Activated T-helper 17 cell treated with anti-CD3 and anti-CD28 coated beads, Interleukin-2, amount 50 U/mL, for 72 hours (primary cell): ENCODE results near the gene LIMCH1. TPM values are rescaled to one million over a fixed set of nuclear protein-coding genes. Genes with fewer than 3 reads are reported as not detected.

ENCODE experiments used
- ATAC-seq: fragments of 150-1000 bp; cut with Tn5 transposase; replicated peaks from 2 replicates; pipeline ENCODE4 v1.10.0; 2021; ENCODE audit warnings: mild to moderate bottlenecking, moderate library complexity
- H3K27ac Mint-ChIP-seq: one replicate; pipeline ENCODE4 v1.8.0; 2022; ENCODE audit warnings: mixed read lengths
- H3K27me3 Mint-ChIP-seq: one replicate; pipeline ENCODE4 v1.8.0; 2022; ENCODE audit warnings: mixed read lengths
- H3K36me3 Mint-ChIP-seq: one replicate; pipeline ENCODE4 v1.8.0; 2022; ENCODE audit warnings: low read depth, mild to moderate bottlenecking, mixed read lengths
- H3K4me1 Mint-ChIP-seq: one replicate; pipeline ENCODE4 v1.8.0; 2022; ENCODE audit warnings: mixed read lengths
- H3K4me3 Mint-ChIP-seq: one replicate; pipeline ENCODE4 v1.8.0; 2022; ENCODE audit warnings: mild to moderate bottlenecking, mixed read lengths
- H3K9me3 Mint-ChIP-seq: one replicate; pipeline ENCODE4 v1.8.0; 2022; ENCODE audit warnings: mixed read lengths
- total RNA-seq, 2 donors: library from RNA; stranded (reverse); gene quantifications; one replicate each; pipeline ENCODE4 v1.2.3, GENCODE V29; 2022

Gene LIMCH1
- total RNA-seq, 2 donors from 2014 or later, result not detected

GRCh38 chr4:41661442-41662076 is 123.6 kb downstream of the LIMCH1 start:
- ATAC-seq, result no peak
- no peaks in the 10 kb centered on the region for H3K4me1 Mint-ChIP-seq
- peaks cover 6% of the 10 kb centered on the region for H3K27me3 Mint-ChIP-seq
- H3K9me3 Mint-ChIP-seq, result no peaks in the 10 kb centered on the region
- H3K4me3 Mint-ChIP-seq, result no peak overlapping the region
- H3K27ac Mint-ChIP-seq, result no peak overlapping the region
- no peaks in the 10 kb centered on the region for H3K36me3 Mint-ChIP-seq

- H3K27ac Mint-ChIP-seq, result no peak overlapping the region
- H3K4me1 Mint-ChIP-seq, result no peaks in the 10 kb centered on the region
- ATAC-seq, result no peak
- H3K27me3 Mint-ChIP-seq, result peaks cover 6% of the 10 kb centered on the region
- no peaks in the 10 kb centered on the region for H3K36me3 Mint-ChIP-seq
- H3K9me3 Mint-ChIP-seq, result no peaks in the 10 kb centered on the region
- H3K4me3 Mint-ChIP-seq, result no peak overlapping the region
Observed at GRCh38 chr4:41665636-41666207, 127.8 kb downstream of the LIMCH1 start.

- no peaks in the 10 kb centered on the region for H3K9me3 Mint-ChIP-seq
- H3K4me3 Mint-ChIP-seq, result no peak overlapping the region
- H3K36me3 Mint-ChIP-seq, result no peaks in the 10 kb centered on the region
- H3K27me3 Mint-ChIP-seq, result peaks cover 3% of the 10 kb centered on the region
- ATAC-seq, result no peak
- H3K4me1 Mint-ChIP-seq, result no peaks in the 10 kb centered on the region
- H3K27ac Mint-ChIP-seq, result no peak overlapping the region
Observed at GRCh38 chr4:41668024-41668423, 130.1 kb downstream of the LIMCH1 start.

GRCh38 chr4:41670530-41670929 is 132.6 kb downstream of the LIMCH1 start:
- no peaks in the 10 kb centered on the region for H3K36me3 Mint-ChIP-seq
- H3K4me1 Mint-ChIP-seq, result no peaks in the 10 kb centered on the region
- H3K4me3 Mint-ChIP-seq, result no peak overlapping the region
- H3K27ac Mint-ChIP-seq, result no peak overlapping the region
- peaks cover 2% of the 10 kb centered on the region for H3K27me3 Mint-ChIP-seq
- no peak for ATAC-seq
- H3K9me3 Mint-ChIP-seq, result no peaks in the 10 kb centered on the region

- Mint-ChIP-seq H3K27me3 (no peaks in the 10 kb centered on the region), H3K36me3 (no peaks in the 10 kb centered on the region), H3K4me3 (no peak overlapping the region), H3K9me3 (no peaks in the 10 kb centered on the region), H3K27ac (no peak overlapping the region), H3K4me1 (no peaks in the 10 kb centered on the region)
- ATAC-seq, result no peak
Observed at GRCh38 chr4:41670982-41671381, 133.0 kb downstream of the LIMCH1 start.

- ATAC-seq, result no peak
Observed at GRCh38 chr4:41678086-41678816, 140.3 kb downstream of the LIMCH1 start.

GRCh38 chr4:41678951-41679350 is 141.0 kb downstream of the LIMCH1 start:
- H3K27ac Mint-ChIP-seq, result no peak overlapping the region
- no peaks in the 10 kb centered on the region for H3K4me1 Mint-ChIP-seq
- no peaks in the 10 kb centered on the region for H3K9me3 Mint-ChIP-seq
- H3K36me3 Mint-ChIP-seq, result no peaks in the 10 kb centered on the region
- no peak overlapping the region for H3K4me3 Mint-ChIP-seq
- H3K27me3 Mint-ChIP-seq, result no peaks in the 10 kb centered on the region
- ATAC-seq, result no peak

More at GRCh38 chr4:41678086-41678816, 140.3 kb downstream of the LIMCH1 start:
- H3K27ac Mint-ChIP-seq, result no peak overlapping the region
- H3K36me3 Mint-ChIP-seq, result no peaks in the 10 kb centered on the region
- no peaks in the 10 kb centered on the region for H3K27me3 Mint-ChIP-seq
- no peaks in the 10 kb centered on the region for H3K9me3 Mint-ChIP-seq
- H3K4me1 Mint-ChIP-seq, result no peaks in the 10 kb centered on the region
- H3K4me3 Mint-ChIP-seq, result no peak overlapping the region

- Mint-ChIP-seq H3K9me3 (no peaks in the 10 kb centered on the region), H3K4me1 (no peaks in the 10 kb centered on the region), H3K27ac (no peak overlapping the region), H3K27me3 (no peaks in the 10 kb centered on the region), H3K36me3 (no peaks in the 10 kb centered on the region), H3K4me3 (no peak overlapping the region)
- ATAC-seq, result no peak
Observed at GRCh38 chr4:41679991-41680390, 142.0 kb downstream of the LIMCH1 start.

GRCh38 chr4:41681054-41681453 is 143.1 kb downstream of the LIMCH1 start:
- H3K4me1 Mint-ChIP-seq, result no peaks in the 10 kb centered on the region
- peaks cover 3% of the 10 kb centered on the region for H3K27me3 Mint-ChIP-seq
- no peaks in the 10 kb centered on the region for H3K9me3 Mint-ChIP-seq
- no peak for ATAC-seq
- no peaks in the 10 kb centered on the region for H3K36me3 Mint-ChIP-seq
- no peak overlapping the region for H3K4me3 Mint-ChIP-seq
- no peak overlapping the region for H3K27ac Mint-ChIP-seq

- no peak overlapping the region for H3K4me3 Mint-ChIP-seq
Observed at GRCh38 chr4:41683326-41683725, 145.4 kb downstream of the LIMCH1 start.

GRCh38 chr4:41686893-41687292 is 148.9 kb downstream of the LIMCH1 start:
- ATAC-seq, result no peak

More at GRCh38 chr4:41683326-41683725, 145.4 kb downstream of the LIMCH1 start:
- H3K4me1 Mint-ChIP-seq, result no peaks in the 10 kb centered on the region
- no peak overlapping the region for H3K27ac Mint-ChIP-seq
- H3K27me3 Mint-ChIP-seq, result peaks cover 3% of the 10 kb centered on the region
- no peaks in the 10 kb centered on the region for H3K36me3 Mint-ChIP-seq
- no peaks in the 10 kb centered on the region for H3K9me3 Mint-ChIP-seq
- no peak for ATAC-seq

GRCh38 chr4:41687971-41688370 is 150.0 kb downstream of the LIMCH1 start:
- no peaks in the 10 kb centered on the region for H3K36me3 Mint-ChIP-seq
- H3K27me3 Mint-ChIP-seq, result peaks cover 9% of the 10 kb centered on the region
- no peaks in the 10 kb centered on the region for H3K4me1 Mint-ChIP-seq
- H3K27ac Mint-ChIP-seq, result no peak overlapping the region
- no peaks in the 10 kb centered on the region for H3K9me3 Mint-ChIP-seq
- ATAC-seq, result no peak
- no peak overlapping the region for H3K4me3 Mint-ChIP-seq

More at GRCh38 chr4:41686893-41687292, 148.9 kb downstream of the LIMCH1 start:
- no peaks in the 10 kb centered on the region for H3K36me3 Mint-ChIP-seq
- H3K27me3 Mint-ChIP-seq, result peaks cover 7% of the 10 kb centered on the region
- H3K4me1 Mint-ChIP-seq, result no peaks in the 10 kb centered on the region
- no peak overlapping the region for H3K27ac Mint-ChIP-seq
- H3K9me3 Mint-ChIP-seq, result no peaks in the 10 kb centered on the region
- H3K4me3 Mint-ChIP-seq, result no peak overlapping the region

- ATAC-seq, result peak; percentile 35
- no peaks in the 10 kb centered on the region for H3K36me3 Mint-ChIP-seq
- H3K4me3 Mint-ChIP-seq, result no peak overlapping the region
- peaks cover 10% of the 10 kb centered on the region for H3K27me3 Mint-ChIP-seq
- H3K27ac Mint-ChIP-seq, result no peak overlapping the region
- no peaks in the 10 kb centered on the region for H3K4me1 Mint-ChIP-seq
- H3K9me3 Mint-ChIP-seq, result no peaks in the 10 kb centered on the region
Observed at GRCh38 chr4:41692717-41693345, 154.9 kb downstream of the LIMCH1 start.

- H3K36me3 Mint-ChIP-seq, result no peaks in the 10 kb centered on the region
- ATAC-seq, result no peak
- H3K4me3 Mint-ChIP-seq, result no peak overlapping the region
- no peaks in the 10 kb centered on the region for H3K9me3 Mint-ChIP-seq
- H3K27ac Mint-ChIP-seq, result no peak overlapping the region
- peaks cover 16% of the 10 kb centered on the region for H3K27me3 Mint-ChIP-seq
- no peaks in the 10 kb centered on the region for H3K4me1 Mint-ChIP-seq
Observed at GRCh38 chr4:41693629-41694028, 155.7 kb downstream of the LIMCH1 start.

GRCh38 chr4:41696131-41696530 is 158.2 kb downstream of the LIMCH1 start:
- ATAC-seq, result no peak
- H3K4me3 Mint-ChIP-seq, result no peak overlapping the region
- no peaks in the 10 kb centered on the region for H3K36me3 Mint-ChIP-seq
- H3K9me3 Mint-ChIP-seq, result no peaks in the 10 kb centered on the region
- no peaks in the 10 kb centered on the region for H3K4me1 Mint-ChIP-seq
- H3K27ac Mint-ChIP-seq, result no peak overlapping the region
- H3K27me3 Mint-ChIP-seq, result peaks cover 12% of the 10 kb centered on the region
